Urinary bladder (tissue), 4 donors: ENCODE data around the gene ERBB4. TPM values are rescaled to one million over a fixed set of nuclear protein-coding genes. Genes with fewer than 3 reads are reported as not detected.

ENCODE experiments used
- DNase-seq: peaks from one replicate; pipeline ENCODE4 v3.0.0-alpha.2; 2015; ENCODE audit errors: extremely low spot score
- H3K27ac ChIP-seq: one replicate; pipeline ENCODE4 v1.5.1; 2013; ENCODE audit warnings: low read depth, mild to moderate bottlenecking, moderate library complexity
- H3K36me3 ChIP-seq: one replicate; pipeline ENCODE4 v1.6.1; 2013; ENCODE audit warnings: mild to moderate bottlenecking, moderate library complexity; ENCODE audit not compliant: insufficient read depth
- H3K4me1 ChIP-seq: one replicate; pipeline ENCODE4 v1.6.1; 2013; ENCODE audit warnings: mild to moderate bottlenecking, moderate library complexity; ENCODE audit not compliant: insufficient read depth
- H3K4me3 ChIP-seq: one replicate; pipeline ENCODE4 v1.5.1; 2013; ENCODE audit warnings: low read depth, low read length
- WGBS: extraction: QIAGEN DNeasy Blood & Tissue Kit; methylation state at CpG from one replicate; pipeline ENCODE4 v1.1.7; 2013; 5-methylcytosine and 5-hydroxymethylcytosine counted together
- polyA plus RNA-seq: library from polyadenylated mRNA; stranded (reverse); fragments of 200-250 nt; gene quantifications from one replicate; pipeline ENCODE4 v1.2.3, GENCODE V29; 2013
- total RNA-seq: library from RNA; depleted of rRNA; stranded (reverse); fragments of >200 nt; gene quantifications from one replicate; pipeline ENCODE4 v1.2.3, GENCODE V29; 2014
- donor health status: healthy with polysubstance abuse.
- donor health status: healthy.

Gene ERBB4
- total and polyA plus RNA-seq, 2 donors: 0.13 to 3.2 TPM

DNA sequence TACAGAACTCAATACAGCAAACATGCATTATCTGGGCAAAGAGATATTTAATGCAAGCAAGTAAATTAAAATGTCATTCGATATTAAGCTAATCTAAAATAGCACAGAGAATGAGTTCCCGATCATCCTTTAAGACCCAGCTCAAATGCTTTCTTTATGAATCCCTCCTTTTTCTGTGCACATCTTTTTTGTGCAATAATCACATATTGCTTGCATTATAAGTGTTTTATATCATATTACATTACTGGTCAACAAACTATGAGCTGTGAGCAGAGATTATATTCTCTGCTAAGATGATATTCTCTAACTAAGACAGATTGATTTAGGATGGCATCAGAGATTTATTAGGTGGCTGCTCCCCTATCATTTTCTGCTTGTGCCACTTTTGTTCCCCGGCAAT is 146.1 kb downstream of the ERBB4 start:
- 61% methylated on average over 3 of the region's 3 CpGs for WGBS
- H3K4me1 ChIP-seq: no peaks in the 10 kb centered on the region
- no peak for DNase-seq
- H3K4me3 ChIP-seq: no peak overlapping the region
- H3K27ac ChIP-seq: no peak overlapping the region
- H3K36me3 ChIP-seq: no peaks in the 10 kb centered on the region

DNA sequence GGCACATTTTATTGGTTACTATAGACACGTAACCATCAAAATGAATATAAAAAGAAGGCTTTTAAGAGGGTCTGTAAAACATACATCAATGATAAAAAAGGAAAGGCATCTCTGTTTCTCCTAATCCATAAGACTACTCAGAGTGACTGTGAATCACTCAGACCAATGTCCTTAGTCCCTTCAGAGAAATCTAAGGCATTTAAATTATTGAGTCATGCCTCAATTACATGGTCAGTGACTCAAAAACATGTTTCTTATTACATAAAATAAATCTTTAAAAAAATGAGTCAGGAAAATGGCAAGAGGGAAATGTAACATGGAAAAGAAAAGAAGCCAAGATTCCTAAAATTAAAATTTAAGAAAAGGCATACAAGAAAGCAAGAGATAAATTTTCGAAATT is 146.6 kb downstream of the ERBB4 start:
- Histone ChIP-seq H3K27ac (no peak overlapping the region), H3K4me1 (no peaks in the 10 kb centered on the region), H3K4me3 (no peak overlapping the region), H3K36me3 (no peaks in the 10 kb centered on the region)
- WGBS: 68% methylated on average over 2 of the region's 2 CpGs
- DNase-seq: no peak

DNA sequence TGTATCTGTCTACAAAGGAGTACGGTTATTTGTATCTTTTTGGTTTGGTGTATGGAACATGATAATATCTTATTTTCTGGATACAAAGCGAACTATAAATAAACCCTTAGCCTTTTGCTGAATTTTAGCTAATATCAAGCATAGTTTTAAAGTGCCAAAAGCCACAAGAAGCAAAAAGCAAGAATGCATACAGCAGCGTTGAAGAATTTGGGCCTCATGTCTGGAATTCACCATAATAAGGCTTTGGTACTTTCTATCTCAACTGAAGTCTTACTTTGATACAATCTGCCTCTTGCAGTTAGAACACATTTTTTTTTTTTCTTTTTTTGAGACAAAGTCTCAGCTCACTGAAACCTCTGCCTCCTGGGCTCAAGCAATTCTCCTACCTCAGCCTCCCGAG is 151.5 kb downstream of the ERBB4 start:
- WGBS: 78% methylated on average over 4 of the region's 4 CpGs
- Histone ChIP-seq H3K4me3 (no peak overlapping the region), H3K36me3 (no peaks in the 10 kb centered on the region), H3K27ac (no peak overlapping the region), H3K4me1 (no peaks in the 10 kb centered on the region)
- no peak for DNase-seq

DNA sequence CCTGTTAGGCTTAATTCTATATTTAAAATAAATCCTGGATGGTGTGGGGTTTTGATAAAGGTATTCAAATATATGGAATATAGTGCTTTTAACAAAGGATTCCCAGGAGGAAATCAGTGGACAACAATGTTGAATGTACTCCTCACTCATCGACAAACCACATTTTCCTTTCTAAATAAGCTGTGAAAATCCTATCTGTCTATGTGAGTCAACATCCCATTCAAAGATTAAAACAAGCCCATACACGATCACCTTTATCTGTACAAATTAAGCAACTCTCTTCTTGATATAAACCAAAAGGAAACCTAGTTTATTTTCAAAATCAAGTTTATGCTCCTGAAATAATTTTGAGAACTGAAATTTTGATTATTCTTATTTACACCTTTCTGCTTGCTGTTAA is 153.4 kb downstream of the ERBB4 start:
- WGBS: 29% methylated on average over 2 of the region's 2 CpGs
- Histone ChIP-seq H3K27ac (no peak overlapping the region), H3K4me3 (no peak overlapping the region), H3K36me3 (no peaks in the 10 kb centered on the region), H3K4me1 (no peaks in the 10 kb centered on the region)
- no peak for DNase-seq

DNA sequence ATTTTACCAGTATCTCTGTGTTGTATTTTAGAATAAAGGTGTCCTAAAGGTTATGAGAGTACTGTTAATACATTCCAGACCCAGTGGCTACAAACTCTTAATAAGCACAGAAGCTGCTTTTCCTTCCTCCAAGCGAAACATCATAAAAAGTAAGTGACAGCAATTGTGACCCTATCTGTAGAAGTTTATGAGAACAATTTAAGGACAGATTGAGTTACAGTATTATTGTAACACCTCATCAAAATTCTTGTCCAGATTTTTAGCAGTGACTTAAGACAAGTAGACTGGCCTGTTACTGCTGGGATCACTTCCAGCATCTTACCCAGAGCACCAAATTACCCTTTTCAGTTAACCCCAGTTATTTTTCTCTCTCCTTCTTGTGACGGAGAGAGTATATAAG is 154.6 kb downstream of the ERBB4 start:
- Histone ChIP-seq H3K4me3 (no peak overlapping the region), H3K36me3 (no peaks in the 10 kb centered on the region), H3K27ac (no peak overlapping the region), H3K4me1 (no peaks in the 10 kb centered on the region)
- DNase-seq: no peak
- WGBS: 71% methylated on average over 2 of the region's 2 CpGs

DNA sequence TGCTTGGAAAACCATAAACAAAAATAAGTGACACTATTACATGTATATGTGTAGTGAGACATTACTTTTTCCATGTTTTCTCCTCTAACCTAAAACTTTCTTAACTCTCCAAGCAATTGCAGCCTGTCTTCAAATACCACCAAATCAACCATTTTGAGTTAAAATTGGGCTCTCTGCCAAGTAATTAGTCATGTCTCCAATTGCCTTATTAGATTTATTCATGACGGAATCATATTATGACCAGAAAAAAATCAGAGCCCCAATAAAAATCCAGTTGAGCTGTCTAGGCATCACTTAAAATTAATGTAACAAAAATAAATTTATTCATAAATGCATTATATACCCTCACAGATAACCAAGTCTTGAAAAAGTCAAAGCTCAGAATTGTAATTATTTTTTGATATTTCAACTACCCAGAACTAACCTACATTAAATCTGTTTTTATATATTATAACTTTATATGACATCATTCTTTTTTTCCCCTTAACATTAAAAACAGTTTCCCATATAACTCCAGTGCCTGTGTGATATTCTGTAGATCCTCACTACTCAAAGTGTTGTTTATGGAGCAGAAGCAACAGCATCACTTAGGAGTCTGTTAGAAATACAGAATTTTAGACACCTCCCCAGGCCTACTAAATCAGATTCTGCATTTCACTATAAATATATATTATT is 157.0 kb downstream of the ERBB4 start:
- WGBS: 84% methylated on average over 1 of the region's 1 CpG
- H3K36me3 ChIP-seq: no peaks in the 10 kb centered on the region
- no peak overlapping the region for H3K27ac ChIP-seq

DNA sequence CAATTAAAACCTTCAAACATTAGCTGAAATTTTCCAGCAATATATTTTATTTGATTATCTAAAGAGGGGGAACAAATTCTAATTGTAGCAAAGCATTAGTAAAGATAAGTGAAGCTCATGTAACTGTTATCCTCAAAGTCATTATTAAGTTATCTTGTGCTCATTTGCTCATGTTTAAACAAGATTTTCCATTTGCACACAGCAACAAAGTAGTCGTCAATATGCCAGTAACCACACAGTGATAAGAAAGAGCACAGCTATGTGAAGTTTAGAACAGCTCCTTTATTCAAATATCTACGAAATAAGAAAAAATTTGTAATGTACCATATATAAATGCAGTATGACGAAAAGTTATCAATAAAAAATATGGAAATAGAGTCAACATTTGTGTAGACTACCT is 159.5 kb downstream of the ERBB4 start:
- Histone ChIP-seq H3K27ac (no peak overlapping the region), H3K4me1 (no peaks in the 10 kb centered on the region), H3K36me3 (no peaks in the 10 kb centered on the region), H3K4me3 (no peak overlapping the region)
- no peak for DNase-seq
- 44% methylated on average over 3 of the region's 3 CpGs for WGBS

More for the DNA sequence above, 157.0 kb downstream of the ERBB4 start:
- no peak for DNase-seq
- Histone ChIP-seq H3K4me1 (no peaks in the 10 kb centered on the region), H3K4me3 (no peak overlapping the region)

DNA sequence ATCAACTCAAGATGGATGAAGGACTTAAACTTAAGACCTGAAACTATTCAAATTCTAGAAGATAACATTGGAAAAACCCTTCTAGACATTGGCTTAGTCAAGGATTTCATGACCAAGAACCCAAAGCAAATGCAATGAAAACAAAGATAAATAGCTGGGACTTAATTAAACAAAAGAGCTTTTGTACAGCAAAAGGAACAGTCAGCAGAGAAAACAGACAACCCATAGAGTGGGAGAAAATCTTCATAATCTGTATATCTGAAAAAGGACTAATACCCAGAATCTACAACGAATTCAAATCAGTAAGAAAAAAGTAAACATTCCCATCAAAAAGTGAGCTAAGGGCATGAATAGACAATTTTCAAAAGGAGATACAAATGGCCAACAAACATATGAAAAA is 171.2 kb downstream of the ERBB4 start:
- Histone ChIP-seq H3K4me3 (no peak overlapping the region), H3K27ac (no peak overlapping the region), H3K4me1 (no peaks in the 10 kb centered on the region), H3K36me3 (no peaks in the 10 kb centered on the region)
- WGBS: 71% methylated on average over 1 of the region's 1 CpG
- DNase-seq: no peak

DNA sequence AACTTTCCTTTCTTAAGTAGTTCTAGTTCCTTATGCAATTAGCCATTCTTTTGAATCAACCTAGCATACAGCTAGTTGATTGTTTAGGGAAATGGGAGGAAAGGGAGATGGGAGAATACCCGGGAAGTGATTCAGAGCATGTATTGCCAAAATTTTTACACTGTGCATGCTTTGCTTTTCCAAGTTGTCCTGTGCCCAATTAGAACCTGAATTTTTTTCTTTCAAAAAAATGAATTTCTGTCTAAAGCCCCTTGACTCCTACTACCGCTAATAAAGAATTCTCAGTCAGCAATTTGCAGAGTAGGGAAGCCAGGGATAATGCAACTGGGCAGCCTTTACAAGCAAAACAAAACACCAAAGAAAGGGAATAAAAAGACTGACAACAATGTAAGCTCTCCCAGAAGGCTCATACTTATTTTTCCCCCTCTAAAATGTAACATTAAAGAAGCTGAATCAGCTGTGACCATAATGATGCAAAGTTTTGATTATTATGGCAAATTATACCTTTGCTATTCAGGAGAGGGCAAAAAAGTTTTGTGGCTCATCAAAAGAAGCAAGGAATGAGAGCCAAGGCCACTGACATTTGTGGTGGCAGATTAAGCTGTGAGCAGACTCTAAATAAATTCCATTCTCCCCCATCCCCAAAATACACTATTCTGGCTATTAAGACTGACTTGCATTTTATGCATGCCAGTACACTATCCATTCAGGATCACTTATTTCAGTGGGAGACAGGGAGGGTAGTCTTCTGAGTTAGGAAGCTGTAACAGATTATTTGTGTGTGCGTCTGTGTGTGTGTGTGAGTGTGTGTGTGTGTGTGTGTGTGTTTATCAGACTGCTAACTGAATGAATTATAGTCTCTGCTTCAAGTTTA is 174.3 kb downstream of the ERBB4 start:
- no peak for DNase-seq
- no peaks in the 10 kb centered on the region for H3K4me1 ChIP-seq
- H3K4me3 ChIP-seq: no peak overlapping the region
- H3K36me3 ChIP-seq: no peaks in the 10 kb centered on the region
- no peak overlapping the region for H3K27ac ChIP-seq
- 41% methylated on average over 3 of the region's 3 CpGs for WGBS

DNA sequence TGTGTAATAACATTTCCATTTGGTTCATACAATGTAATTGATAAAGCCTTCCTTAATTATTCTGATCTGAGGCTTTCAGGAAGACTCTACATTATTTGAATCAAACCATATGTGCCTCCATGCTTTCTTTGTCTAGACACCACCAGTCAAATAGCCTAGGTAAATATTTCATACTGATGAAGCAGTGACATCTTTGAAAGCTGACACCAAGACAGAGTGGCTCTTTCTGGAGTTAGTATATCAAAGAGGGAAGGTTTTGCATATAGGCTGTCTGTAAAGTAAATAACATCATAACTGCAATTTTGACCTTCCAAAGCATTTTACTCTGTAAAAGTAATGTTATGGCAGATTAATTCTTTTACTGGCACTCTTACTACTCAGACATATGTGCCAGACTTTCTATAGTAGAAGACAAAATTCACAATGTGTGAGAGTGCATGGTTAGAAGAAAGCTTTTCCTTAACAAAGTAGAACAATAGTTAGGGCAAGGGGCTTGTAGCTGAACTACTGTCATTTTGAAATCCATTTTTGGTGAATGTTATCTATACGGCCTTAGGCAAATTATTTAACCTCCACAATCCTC is 177.3 kb downstream of the ERBB4 start:
- H3K36me3 ChIP-seq: no peaks in the 10 kb centered on the region
- H3K4me1 ChIP-seq: no peaks in the 10 kb centered on the region
- H3K27ac ChIP-seq: no peak overlapping the region
- no peak overlapping the region for H3K4me3 ChIP-seq
- no peak for DNase-seq
- 63% methylated on average over 1 of the region's 1 CpG for WGBS

DNA sequence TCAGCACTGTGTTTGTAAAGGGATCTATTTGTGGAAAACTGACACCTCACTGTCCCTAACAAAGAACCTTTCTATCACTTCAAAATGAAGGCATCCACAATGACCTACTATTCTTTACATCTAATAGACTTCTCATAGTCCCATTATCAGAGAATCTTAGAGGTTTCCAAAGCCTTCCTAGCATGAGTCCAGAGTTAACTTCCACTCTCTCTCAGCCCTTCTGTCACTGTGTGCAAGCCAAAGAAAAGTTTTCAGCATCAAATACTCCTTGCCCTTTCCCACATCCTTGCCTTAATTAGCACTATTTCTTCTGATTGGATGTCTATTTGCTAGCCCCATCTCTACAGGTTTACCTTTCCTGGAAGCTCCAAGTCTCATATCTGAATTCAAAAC is 178.5 kb downstream of the ERBB4 start:
- no peaks in the 10 kb centered on the region for H3K36me3 ChIP-seq
- DNase-seq: no peak
- no peaks in the 10 kb centered on the region for H3K4me1 ChIP-seq
- H3K4me3 ChIP-seq: no peak overlapping the region
- H3K27ac ChIP-seq: no peak overlapping the region

DNA sequence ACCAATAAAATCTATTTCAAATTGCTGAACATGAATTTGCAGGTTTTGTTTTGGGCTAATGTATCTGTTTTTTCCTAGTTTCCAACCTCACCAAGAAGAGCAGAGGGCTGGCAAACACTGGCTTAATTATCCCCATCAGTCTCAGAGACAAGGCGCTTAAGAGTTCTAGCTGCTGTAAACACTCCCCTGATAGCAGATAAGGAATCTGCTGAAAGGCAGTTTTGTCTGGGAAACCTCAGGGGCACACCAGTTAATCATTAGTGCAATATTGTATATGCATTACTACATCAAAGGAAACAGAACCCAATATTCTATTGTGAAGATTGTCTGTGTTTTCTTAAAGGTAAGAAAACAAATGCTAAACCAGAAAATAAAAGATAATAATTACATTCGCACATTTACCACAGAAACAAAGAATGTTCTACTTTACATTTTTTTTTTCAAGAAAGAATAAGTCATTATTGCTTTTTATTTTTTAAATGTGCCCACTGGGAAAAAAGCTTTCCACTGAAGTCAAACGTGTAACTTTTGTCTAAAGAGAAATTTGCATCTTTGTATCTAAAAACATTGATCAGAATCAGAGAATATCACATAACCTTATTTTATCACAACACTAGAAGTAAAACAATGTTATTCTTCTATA is 179.1 kb downstream of the ERBB4 start:
- Histone ChIP-seq H3K4me3 (no peak overlapping the region), H3K4me1 (no peaks in the 10 kb centered on the region)
- WGBS: 32% methylated on average over 3 of the region's 3 CpGs

DNA sequence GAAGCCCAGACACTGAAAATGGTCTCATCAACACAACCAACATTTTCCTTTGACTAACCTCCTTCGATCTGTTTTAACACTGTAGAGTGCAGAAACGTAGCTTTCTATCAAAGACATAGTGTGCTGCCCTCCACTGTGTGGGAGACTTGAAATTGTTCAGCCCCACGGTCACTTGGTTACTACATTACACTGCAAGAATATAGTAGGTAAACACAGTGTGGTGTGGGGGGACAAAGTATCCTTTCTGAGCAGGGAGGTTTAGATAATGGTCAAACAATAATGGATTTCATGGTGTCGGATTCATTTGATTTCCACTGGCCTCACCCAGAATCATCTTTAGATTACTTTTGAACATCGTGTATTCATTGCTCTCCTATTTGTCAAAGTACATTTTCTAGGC is 181.0 kb downstream of the ERBB4 start:
- Histone ChIP-seq H3K27ac (no peak overlapping the region), H3K4me3 (no peak overlapping the region), H3K36me3 (no peaks in the 10 kb centered on the region), H3K4me1 (no peaks in the 10 kb centered on the region)
- DNase-seq: no peak
- WGBS: 79% methylated on average over 5 of the region's 5 CpGs

More for the DNA sequence above, 179.1 kb downstream of the ERBB4 start:
- H3K27ac ChIP-seq: no peak overlapping the region
- no peaks in the 10 kb centered on the region for H3K36me3 ChIP-seq
- DNase-seq: no peak

DNA sequence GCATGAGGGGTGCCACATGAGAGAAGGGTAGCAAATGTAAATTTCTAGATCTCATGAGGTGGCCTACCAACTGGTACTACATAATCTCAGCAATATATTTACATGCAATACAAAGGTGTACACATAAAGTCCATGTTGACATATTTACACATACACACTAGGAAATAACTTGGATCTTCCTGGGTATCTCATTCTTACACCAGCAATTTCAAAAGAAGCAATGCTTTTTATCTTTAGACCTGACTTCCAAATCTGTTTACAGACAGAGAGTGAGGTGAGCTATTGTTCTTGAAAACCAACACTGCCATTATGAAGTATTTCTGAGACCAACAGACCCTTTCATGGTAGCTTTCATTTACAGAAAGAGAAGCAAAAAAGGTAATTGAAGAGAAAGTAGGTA is 184.2 kb downstream of the ERBB4 start:
- Histone ChIP-seq H3K4me1 (no peaks in the 10 kb centered on the region), H3K36me3 (no peaks in the 10 kb centered on the region), H3K27ac (no peak overlapping the region), H3K4me3 (no peak overlapping the region)
- DNase-seq: no peak
